ENCODE measurements around the gene OSGIN1. TPM values are rescaled to one million over a fixed set of nuclear protein-coding genes. Genes with fewer than 3 reads are reported as not detected.

Gene OSGIN1
- total and polyA plus RNA-seq, 2 donors from 2014 or later, result 6.3 to 14.5 TPM

DNA sequence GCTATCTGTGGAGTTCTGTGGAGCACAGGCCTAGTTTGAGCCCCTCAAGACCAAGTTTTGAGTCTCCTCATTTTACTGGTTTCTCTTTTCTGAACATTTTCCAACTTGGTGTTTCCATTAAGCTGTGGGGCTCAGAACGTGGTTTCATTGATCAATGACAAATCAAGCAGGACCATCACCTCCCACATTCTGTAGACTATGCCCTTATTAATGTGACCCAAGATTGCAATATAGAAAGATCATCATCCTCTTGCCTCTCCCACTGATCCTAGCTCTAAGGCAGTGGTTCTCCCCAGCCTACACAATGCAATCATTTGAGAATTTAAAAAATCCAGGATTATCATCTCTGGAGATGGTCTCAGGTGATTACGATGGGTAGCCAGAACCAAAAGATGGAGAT, 15.8 kb upstream of the OSGIN1 start:
- H3K27me3 ChIP-seq (ENCODE audit: control insufficient read depth, insufficient read depth, low read length), result no peaks in the 10 kb centered on the region
- no peaks in the 10 kb centered on the region for H3K9me3 ChIP-seq (ENCODE audit: control insufficient read depth in 2 of 3, insufficient read depth in 1 of 3, low read length in 3 of 3)
- H3K4me3 ChIP-seq (ENCODE audit: low read length in 3 of 3), result no peak overlapping the region
- H3K27ac ChIP-seq (ENCODE audit: low read depth in 2 of 2, low read length in 2 of 2), result no peak overlapping the region
- TF ChIP-seq, protein P1, sequence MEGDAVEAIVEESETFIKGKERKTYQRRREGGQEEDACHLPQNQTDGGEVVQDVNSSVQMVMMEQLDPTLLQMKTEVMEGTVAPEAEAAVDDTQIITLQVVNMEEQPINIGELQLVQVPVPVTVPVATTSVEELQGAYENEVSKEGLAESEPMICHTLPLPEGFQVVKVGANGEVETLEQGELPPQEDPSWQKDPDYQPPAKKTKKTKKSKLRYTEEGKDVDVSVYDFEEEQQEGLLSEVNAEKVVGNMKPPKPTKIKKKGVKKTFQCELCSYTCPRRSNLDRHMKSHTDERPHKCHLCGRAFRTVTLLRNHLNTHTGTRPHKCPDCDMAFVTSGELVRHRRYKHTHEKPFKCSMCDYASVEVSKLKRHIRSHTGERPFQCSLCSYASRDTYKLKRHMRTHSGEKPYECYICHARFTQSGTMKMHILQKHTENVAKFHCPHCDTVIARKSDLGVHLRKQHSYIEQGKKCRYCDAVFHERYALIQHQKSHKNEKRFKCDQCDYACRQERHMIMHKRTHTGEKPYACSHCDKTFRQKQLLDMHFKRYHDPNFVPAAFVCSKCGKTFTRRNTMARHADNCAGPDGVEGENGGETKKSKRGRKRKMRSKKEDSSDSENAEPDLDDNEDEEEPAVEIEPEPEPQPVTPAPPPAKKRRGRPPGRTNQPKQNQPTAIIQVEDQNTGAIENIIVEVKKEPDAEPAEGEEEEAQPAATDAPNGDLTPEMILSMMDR (IDR thresholded peaks at IDR 0.05; ENCODE audit: borderline replicate concordance, extremely low read depth, insufficient read depth), result no peak
- no peak overlapping the region for H3K9ac ChIP-seq (ENCODE audit: low read length in 3 of 3)
- no peaks in the 10 kb centered on the region for H3K4me1 ChIP-seq (ENCODE audit: control insufficient read depth in 2 of 3, insufficient read depth in 2 of 3, low read depth in 1 of 3, low read length in 3 of 3)
- intact Hi-C loops (cut with DNase I), result no loop called here
- H3K36me3 ChIP-seq (ENCODE audit: control insufficient read depth in 2 of 3, insufficient read depth in 3 of 3, low read length in 3 of 3), result no peaks in the 10 kb centered on the region
- DNase-seq (no peak), FAIRE-seq (no peak)

DNA sequence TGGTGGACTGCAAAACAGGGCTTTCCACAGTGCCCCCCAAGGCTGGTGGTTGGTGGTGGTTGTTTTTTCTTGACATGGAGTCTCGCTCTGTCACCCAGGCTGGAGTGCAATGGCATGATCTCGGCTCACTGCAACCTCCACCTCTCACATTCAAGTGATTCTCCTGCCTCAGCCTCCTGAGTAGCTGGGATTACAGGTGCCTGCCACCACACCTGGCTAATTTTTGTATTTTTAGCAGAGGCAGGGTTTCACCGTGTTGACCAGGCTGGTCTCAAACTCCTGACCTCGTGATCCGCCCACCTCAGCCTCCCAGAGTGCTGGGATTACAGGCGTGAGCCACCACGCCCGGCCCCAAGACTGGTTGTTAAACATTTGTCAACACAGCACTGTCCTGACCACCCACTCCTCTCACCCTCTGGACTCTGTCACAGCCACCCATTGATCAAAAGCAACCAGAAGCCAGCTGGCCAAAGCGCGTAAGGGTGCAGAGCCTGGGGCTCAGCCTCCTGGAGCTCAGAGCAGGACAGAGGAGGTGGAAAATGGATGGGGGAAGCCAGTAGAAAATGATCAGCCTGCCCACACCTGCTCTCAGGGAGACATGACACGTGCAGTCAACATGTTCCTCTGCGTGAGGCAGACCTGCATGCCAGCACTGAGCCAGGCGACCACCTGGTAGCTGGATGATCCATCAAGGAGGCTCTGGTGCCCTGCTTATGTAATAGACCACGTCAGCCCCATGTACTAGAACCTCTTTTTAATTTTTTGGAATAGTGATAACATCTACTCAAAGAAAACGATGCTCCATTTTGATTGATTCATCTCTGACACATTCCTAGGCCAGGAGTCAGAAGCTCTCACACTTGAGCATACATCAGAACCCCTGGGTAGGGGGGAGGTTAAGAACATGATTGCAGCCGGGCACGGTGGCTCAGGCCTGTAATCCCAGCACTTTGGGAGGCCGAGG, 14.8 kb upstream of the OSGIN1 start:
- Histone ChIP-seq H3K9me3 (ENCODE audit: control insufficient read depth in 2 of 3, insufficient read depth in 1 of 3, low read length in 3 of 3) (no peaks in the 10 kb centered on the region), H3K27ac (ENCODE audit: low read depth in 2 of 2, low read length in 2 of 2) (no peak overlapping the region), H3K36me3 (ENCODE audit: control insufficient read depth in 2 of 3, insufficient read depth in 3 of 3, low read length in 3 of 3) (no peaks in the 10 kb centered on the region), H3K4me3 (ENCODE audit: low read length in 3 of 3) (no peak overlapping the region), H3K4me1 (ENCODE audit: control insufficient read depth in 2 of 3, insufficient read depth in 2 of 3, low read depth in 1 of 3, low read length in 3 of 3) (no peaks in the 10 kb centered on the region), H3K9ac (ENCODE audit: low read length in 3 of 3) (no peak overlapping the region), H3K27me3 (ENCODE audit: control insufficient read depth, insufficient read depth, low read length) (no peaks in the 10 kb centered on the region)
- DNase-seq, result no peak
- TF ChIP-seq, protein P1 (IDR thresholded peaks at IDR 0.05; ENCODE audit: borderline replicate concordance, extremely low read depth, insufficient read depth), result no peak
- intact Hi-C loops (cut with DNase I), result no loop called here
- no peak for FAIRE-seq

DNA sequence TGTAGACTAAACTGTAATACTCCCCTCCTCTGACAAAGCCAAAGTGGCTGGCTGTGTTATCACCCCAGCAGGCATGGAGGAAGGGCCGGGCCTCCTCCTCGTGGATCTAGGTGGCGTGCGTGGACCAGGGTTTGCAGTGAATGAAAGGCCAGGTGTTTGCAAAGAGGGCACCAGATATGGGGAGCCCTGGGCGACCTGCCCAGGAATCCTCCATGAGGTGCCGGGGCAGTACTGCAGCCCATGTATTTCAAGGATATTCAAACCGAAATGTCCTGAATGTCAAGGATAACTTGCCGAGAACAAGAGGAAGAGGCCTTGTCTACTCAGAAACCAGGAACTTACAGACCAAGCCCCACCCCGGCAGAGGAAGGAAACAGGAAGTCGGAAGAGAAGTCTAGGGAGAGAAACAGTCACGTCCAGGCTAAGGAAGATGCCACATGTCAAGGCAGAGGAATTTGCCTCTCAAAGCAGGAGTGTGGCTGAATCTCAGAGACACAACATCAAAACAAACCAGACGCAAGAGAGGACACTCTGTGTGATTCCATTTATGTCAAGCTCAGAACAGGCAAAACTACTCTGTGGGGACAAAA, 13.7 kb upstream of the OSGIN1 start:
- no peaks in the 10 kb centered on the region for H3K4me1 ChIP-seq (ENCODE audit: control insufficient read depth in 2 of 3, insufficient read depth in 2 of 3, low read depth in 1 of 3, low read length in 3 of 3)
- FAIRE-seq (no peak), DNase-seq (no peak)
- no peak overlapping the region for H3K4me3 ChIP-seq (ENCODE audit: low read length in 3 of 3)
- no peaks in the 10 kb centered on the region for H3K9me3 ChIP-seq (ENCODE audit: control insufficient read depth in 2 of 3, insufficient read depth in 1 of 3, low read length in 3 of 3)
- no peaks in the 10 kb centered on the region for H3K27me3 ChIP-seq (ENCODE audit: control insufficient read depth, insufficient read depth, low read length)
- no peak overlapping the region for H3K9ac ChIP-seq (ENCODE audit: low read length in 3 of 3)
- intact Hi-C loops (cut with DNase I), result no loop called here
- TF ChIP-seq, protein P1 (IDR thresholded peaks at IDR 0.05; ENCODE audit: borderline replicate concordance, extremely low read depth, insufficient read depth), result no peak
- no peaks in the 10 kb centered on the region for H3K36me3 ChIP-seq (ENCODE audit: control insufficient read depth in 2 of 3, insufficient read depth in 3 of 3, low read length in 3 of 3)
- no peak overlapping the region for H3K27ac ChIP-seq (ENCODE audit: low read depth in 2 of 2, low read length in 2 of 2)

Data from kidney (tissue), 14 donors.